NK-92 (cell line): ENCODE data around the gene CENPS.

Source experiments
- DNase-seq: peaks from one replicate; lab custom pipeline; 2025; ENCODE audit not compliant: unreplicated experiment; lab: John Stamatoyannopoulos, UW

CENPS gene

GRCh38 chr1:10489291-10490055, 59.2 kb downstream of the CENPS start:
- DNase-seq: no peak

GRCh38 chr1:10490286-10490970, 60.2 kb downstream of the CENPS start:
- no peak for DNase-seq
